ENCODE results near the gene TRAPPC2B.
A peak's percentile ranks its signal among the peaks of the same experiment; 100 is the strongest.
"Not testable (repeated sequence)": the region's sequence is repeated elsewhere in the genome, so short reads cannot be mapped to it uniquely, and the experiment has no call there.

TRAPPC2B gene

DNA sequence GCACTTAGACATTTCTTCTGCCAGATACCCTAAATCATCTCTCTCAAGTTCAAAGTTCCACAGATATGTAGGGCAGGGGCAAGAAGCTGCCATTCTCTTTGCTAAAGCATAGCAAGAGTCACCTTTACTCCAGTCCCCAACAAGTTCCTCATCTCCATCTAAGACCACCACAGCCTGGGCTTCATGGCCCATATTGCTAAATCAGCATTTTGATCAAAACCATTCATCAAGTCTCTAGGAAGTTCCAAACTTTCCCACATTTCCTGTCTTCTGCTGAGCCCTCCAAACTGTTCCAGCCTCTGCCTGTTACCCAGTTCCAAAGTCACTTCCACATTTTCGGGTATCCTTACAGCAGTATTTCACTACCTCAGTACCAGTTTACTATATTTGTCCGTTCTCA is 11.3 kb downstream of the TRAPPC2B start:
- DNase-seq (ENCODE audit: low spot score), result not testable (repeated sequence)

DNA sequence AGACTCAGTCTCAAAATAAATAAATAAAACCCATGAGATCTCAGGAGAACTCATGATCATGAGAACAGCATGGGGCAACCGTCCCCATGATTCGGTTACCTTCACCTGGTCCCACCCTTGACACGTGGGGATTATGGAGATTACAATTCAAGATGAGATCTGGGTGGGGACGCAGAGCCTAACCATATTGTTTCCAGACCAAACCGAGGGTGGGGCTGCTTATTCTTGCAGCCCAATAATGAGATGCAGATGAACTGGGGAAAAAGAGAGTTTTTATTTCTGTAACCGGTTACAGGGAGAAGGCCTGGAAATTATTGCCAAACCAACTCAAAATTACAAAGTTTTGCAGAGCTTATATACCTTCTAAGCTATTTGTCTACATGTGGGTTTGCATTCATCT is 12.8 kb downstream of the TRAPPC2B start:
- DNase-seq (ENCODE audit: low spot score), result no peak

DNA sequence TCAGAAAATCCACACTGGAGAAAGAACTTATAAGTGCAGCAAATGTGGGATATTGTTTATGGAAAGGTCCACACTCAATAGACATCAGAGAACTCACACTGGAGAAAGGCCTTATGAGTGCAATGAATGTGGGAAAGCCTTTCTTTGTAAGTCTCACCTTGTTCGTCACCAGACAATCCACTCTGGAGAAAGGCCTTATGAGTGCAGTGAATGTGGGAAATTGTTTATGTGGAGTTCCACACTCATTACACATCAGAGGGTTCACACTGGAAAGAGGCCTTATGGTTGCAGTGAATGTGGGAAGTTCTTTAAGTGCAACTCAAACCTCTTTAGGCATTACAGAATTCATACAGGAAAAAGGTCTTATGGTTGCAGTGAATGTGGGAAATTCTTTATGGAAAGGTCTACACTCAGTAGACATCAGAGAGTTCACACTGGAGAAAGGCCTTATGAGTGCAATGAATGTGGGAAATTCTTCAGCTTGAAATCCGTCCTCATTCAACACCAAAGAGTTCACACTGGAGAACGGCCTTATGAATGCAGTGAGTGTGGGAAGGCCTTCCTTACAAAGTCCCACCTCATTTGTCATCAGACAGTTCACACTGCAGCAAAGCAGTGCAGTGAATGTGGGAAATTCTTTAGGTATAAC is 14.3 kb downstream of the TRAPPC2B start:
- DNase-seq (ENCODE audit: low spot score), result no peak

DNA sequence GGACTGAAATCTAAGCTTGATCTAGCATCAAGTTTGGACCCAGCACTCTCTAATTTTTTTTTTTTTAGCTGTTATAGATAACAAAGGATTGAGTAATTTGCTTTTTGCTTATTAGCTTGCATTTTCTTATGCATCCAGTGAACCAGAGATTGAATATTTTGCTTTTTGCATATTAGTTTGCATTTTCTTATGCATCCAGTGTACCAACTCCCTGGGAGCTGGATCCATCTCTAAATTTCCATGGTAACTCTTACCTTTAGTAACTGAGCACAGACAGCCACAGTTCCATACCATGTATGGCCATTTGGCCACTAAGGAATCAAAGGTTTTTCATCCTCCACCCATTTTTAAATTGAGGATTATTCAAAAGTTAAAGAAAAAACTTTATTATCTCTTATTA is 17.6 kb downstream of the TRAPPC2B start:
- DNase-seq (ENCODE audit: low spot score), result no peak

DNA sequence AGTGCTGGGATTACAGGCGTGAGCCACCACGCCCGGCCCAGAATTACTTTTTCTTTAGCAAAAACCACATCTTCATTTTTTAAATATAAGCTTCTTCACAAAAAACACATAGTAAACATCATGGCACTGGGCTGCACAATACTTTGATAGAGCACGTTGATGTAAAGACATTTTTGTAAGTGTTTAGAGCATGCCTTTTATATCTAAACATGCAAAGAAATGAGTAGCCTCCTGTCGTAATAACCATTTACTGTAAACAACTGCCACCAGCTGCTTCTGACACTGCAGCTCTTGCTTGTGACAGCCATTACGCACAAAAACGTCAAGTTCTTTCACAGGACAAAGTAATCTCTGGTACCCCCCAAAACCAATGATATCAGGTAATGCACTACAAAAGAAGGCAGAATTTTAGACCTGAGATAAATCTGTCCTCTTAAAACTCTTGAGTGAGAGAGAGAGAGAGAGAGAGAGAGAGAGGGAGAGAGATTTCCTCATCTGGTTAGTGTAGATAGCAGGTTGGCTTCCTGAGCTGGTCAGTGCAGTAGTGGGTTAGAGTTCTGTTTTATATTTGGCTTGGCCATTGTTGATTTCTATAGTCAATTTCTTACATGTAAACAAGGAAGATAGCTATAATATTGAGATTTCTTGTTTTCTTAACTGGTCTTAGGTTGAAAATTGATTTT is 19.6 kb downstream of the TRAPPC2B start:
- no peak for DNase-seq (ENCODE audit: low spot score)

DNA sequence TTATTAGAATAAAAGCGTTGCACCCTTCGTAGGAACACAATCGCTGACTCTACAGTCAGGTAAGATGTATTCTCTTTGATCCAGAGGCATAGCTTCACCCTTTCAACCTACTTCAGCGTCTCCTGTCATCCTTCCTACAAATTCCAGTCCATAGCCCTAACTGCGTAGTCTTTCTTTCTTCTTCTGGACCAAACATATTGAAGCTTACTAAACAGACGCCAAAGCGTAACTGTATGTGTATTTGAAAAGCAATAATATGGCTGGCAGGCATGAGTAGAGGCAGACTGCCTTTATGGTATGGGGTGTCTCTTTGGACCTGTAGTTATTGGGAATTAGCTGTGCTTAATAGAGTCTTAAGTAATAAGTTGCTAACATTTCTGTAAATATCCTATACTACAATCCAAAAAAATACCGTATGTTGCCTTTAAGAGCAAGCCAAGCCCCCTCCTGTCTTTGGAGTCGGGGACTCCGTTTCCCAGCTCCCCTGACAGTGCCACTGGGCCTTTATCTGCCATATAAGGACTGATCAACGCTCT is 25.9 kb downstream of the TRAPPC2B start:
- DNase-seq (ENCODE audit: low spot score), result peak; percentile 17

DNA sequence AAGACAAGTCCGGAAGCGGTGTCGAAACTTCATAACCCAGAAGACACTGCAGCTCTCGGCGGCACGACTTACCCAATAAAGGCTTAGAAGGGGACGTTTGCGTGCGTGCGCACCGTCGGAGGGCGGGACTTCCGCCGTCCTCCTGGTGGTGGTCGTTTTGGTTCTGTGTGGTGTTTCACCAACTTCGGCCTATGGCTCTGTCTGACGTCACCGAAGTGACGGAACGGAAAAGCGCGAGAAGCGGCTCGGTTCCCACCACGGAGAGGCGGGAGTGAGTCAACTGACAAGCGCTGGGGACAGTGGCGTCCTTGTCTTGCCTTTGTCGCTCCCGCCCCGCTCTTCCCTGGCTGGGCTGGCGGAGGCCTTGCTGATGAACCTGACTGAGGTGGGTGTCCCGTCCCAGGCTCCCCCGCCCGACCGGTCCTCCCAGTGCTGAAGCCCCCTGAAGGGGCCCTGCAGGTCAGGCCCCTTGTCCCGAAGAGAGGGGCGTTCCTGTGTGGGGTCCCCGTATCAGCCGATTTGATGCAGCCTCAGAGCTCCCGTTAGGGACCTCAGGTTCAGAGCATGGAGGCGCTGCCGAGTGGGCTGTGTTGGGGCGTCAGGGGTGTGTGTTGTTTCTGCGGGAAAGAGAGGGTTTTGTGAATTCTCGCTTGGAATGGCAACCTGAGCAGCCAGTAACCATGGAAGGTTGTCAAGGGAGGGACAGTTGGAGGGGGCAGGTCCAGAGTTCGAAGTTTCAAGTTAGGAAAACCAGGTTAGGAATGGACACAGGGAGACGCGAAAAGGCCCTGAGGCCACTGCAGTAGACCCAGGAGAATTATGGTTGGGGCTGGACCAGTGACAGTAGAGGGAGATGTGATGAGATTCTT is 26.6 kb downstream of the TRAPPC2B start, which contains the start of gene ZNF548:
ZNF548 (plus strand) TSS at position 125 of the 869 bp plus-strand sequence; CDS start at position 371, 246 bp downstream.
- peak; percentile 99 for DNase-seq (ENCODE audit: low spot score)

DNA sequence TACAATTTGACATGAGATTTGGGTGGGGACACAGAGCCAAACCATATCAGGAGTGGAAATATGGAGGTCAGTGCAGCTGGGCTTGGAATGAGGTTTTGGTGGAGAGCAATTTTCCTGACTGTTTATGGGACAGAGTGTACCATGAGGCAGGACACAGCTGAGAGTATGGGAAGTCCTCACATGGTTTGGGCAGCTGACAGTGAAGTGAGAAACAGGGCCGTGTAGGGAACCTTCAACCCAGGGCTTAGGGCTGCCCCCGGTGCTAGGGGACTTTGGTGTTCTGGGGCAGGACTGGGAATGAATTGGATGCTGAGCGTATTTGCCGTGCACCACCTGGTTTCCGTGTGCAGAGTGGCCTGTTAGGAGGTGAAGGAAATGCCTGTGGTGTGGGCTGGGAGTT is 32.4 kb downstream of the TRAPPC2B start:
- DNase-seq (ENCODE audit: low spot score), result no peak

DNA sequence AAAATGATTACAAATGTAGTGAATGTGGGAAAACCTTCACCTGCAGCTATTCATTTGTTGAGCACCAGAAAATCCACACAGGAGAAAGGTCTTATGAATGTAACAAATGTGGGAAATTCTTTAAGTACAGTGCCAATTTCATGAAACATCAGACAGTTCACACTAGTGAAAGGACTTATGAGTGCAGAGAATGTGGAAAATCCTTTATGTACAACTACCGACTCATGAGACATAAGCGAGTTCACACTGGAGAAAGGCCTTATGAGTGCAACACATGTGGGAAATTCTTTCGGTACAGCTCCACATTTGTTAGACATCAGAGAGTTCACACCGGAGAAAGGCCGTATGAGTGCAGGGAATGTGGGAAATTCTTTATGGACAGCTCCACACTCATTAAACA is 35.5 kb downstream of the TRAPPC2B start:
- DNase-seq (ENCODE audit: low spot score), result no peak

DNA sequence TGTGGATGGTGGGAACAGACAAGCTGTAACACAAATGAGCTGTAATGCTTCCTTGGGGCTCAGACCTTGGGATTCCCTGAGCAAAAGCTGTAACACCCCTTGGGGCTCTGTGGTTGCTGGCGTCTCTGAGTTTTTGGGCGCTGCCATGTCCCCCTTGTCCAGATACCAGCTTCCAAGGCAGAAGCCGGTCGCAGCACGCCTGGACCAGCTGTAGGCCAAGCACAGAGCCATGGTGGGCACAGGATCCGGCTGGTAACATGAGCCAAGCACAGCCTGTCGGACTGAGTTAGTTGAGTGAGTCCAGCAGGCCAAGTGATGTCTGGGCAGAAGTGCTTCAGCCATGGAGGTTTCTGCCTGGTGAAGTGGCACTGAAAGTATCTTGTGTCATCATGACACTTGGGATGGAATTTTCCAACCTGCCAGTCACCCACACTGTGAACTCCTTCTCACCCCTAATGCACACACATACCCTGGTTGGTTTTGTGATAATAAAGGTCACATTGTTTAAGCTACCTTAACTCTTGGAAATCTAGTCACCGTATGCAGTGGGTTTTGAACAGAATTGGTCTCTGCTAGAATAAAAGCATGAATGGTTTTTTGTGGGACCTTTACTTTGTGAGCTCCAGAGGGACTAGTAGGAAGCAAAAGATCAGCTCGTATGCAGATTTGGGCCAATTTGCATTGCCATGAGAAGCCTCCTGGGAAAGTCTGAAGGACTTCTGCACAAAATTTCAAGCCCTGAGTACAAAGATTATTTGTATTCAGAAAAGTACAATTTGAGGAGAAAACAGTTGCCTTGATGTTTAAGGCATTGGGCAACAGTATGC is 40.6 kb downstream of the TRAPPC2B start:
- DNase-seq (ENCODE audit: low spot score), result no peak

DNA sequence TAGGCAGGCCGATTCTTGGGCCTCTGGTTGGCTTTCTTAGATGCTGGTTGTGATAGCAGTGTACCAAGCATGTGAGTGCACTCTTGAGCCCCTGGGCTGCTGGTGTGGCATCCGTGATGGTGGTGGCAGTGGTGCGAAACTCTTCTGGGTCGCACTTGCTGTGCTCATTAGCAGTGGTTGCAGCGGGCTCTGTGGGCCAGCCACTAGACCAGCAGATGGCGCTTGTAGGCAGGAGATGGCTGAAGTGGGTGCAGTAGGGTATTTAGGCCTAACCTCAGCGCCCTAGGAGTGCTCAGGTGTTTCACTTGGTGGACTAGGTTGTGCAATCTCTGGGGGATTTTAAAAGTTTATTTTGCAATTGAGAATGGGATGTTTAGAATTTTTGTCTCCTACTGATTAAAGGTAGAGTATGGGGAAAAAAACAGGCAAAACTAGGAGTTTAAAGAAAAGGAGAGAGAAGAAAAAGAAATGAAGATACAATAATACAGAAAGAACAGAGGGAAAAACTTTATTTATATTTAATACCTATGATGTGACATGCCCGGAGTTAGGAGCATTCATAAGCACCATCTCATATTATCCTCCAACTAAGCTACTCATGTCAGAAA is 43.3 kb downstream of the TRAPPC2B start:
- peak; percentile 87 for DNase-seq (ENCODE audit: low spot score)

DNA sequence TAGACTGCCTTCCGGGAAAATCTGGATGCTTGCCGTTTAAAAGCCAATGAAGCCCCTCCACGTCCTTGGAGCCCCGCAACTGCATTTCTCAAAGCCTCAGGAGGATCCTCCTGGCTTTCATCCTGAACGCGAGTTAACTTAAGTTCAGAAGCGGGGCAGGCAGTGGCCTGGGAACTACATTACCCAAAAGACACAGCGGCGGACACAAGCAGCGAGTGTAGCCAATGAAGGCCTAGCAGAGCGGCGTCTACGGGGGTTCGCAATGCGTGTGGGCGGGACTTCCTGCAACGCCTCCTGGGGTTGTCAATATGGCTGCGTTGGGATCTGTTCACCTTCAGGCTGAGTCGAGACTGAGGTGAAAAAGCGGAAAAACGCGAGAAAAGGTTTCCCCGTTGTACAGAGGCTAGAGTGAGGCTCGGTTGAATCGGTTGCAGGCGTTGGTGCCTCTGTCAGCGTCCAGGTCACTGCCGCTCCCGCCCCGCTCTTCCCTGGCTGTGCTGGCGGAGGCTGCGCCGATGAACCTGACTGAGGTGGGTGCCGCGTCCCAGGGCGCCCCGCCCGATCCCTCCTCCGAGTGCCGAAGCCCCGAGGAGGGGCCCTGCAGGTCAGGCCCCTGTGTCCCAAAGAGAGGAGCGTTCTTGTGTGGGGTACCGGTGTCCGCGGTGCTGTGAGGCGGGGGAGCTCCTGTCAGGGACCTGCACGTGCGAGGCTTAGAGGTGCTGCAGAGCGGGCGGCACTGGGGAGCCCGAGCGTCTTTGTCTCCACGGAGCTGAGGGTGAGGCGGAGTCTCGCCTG is 47.7 kb downstream of the TRAPPC2B start, which contains the start of gene ZNF17:
ZNF17 (plus strand) TSS at position 285 of the 795 bp plus-strand sequence. CDS start 2,455 bp downstream, outside the sequence.
- DNase-seq (ENCODE audit: low spot score), result peak; percentile 97
